Neural cell (in vitro differentiated cells): ENCODE measurements around the gene MT1M.

Experiments used
- CTCF ChIP-seq: fragments of 450-650 bp; IDR thresholded peaks from 2 replicates; pipeline ENCODE4 v1.5.1; 2014; ENCODE audit warnings: antibody characterized with exemption, mild to moderate bottlenecking, moderate library complexity; ENCODE audit not compliant: poor library complexity, severe bottlenecking
- EP300 ChIP-seq: fragments of 450-650 bp; conservative IDR thresholded peaks from 2 replicates; pipeline ENCODE4 v1.6.1; 2014; ENCODE audit warnings: antibody characterized with exemption, mild to moderate bottlenecking, moderate library complexity; ENCODE audit not compliant: poor library complexity, severe bottlenecking
- EZH2 ChIP-seq: fragments of 200-600, 300-800 bp; shearing (Covaris generic), sonication (generic); IDR thresholded peaks from 2 replicates; pipeline ENCODE4 v1.6.1; 2014; ENCODE audit warnings: antibody characterized with exemption, low read length, borderline replicate concordance, mild to moderate bottlenecking; ENCODE audit not compliant: insufficient read depth, poor library complexity, severe bottlenecking
- POLR2AphosphoS5 ChIP-seq: IDR thresholded peaks from 2 replicates; pipeline ENCODE4 v1.6.1; 2012
- RAD21 ChIP-seq: fragments of 450-650 bp; conservative IDR thresholded peaks from 2 replicates; pipeline ENCODE4 v1.6.1; 2014; ENCODE audit warnings: antibody characterized with exemption, mild to moderate bottlenecking, moderate library complexity
- SMC3 ChIP-seq: fragments of 450-650 bp; conservative IDR thresholded peaks from 2 replicates; pipeline ENCODE4 v1.6.1; 2014; ENCODE audit warnings: antibody characterized with exemption, mild to moderate bottlenecking, moderate library complexity; ENCODE audit not compliant: poor library complexity

- TF ChIP-seq EZH2 (no peak), CTCF (no peak), POLR2AphosphoS5 (no peak), RAD21 (no peak), EP300 (no peak), SMC3 (no peak)
Measured at GRCh38 chr16:56616608-56617211, 15.7 kb upstream of the MT1M start.
